ENCODE data around the gene ABITRAM. TPM values are rescaled to one million over a fixed set of nuclear protein-coding genes. Genes with fewer than 3 reads are reported as not detected.

Gene ABITRAM
- total and polyA plus RNA-seq, 2 donors (not counting 3 experiments of a cell fraction or from before 2014, with no cell fraction given): 8.8 to 10.6 TPM

DNA sequence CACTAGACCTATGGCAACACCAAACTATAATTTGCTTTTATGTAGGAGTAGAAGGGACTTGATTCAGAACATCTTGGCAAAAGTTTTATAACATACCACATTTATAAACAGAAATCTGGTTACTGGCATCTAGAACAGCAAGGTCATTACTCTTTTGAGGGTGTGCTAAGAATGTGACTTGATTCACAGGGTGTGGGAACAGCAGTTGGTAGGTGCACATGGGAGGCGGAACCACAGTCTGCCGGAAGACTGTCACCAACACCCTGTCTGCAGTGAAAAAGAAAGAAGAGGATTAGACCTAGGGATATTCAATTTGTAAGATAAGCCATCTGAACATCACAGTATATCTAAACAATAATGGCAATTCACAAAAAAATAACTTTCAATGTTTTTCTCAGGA lies 23.3 kb upstream of the ABITRAM start:
- Histone ChIP-seq H3K27me3 (ENCODE audit: control insufficient read depth in 2 of 2, insufficient read depth in 2 of 2, low read length in 2 of 2) (no peaks in the 10 kb centered on the region), H3K4me2 (ENCODE audit: insufficient read depth, low read length) (no peak overlapping the region), H3K4me1 (ENCODE audit: control insufficient read depth, extremely low read depth, insufficient read depth, low read length) (no peaks in the 10 kb centered on the region), H4K20me1 (replicated peaks; ENCODE audit: control insufficient read depth, extremely low read depth, insufficient read depth, low read length) (no peaks in the 10 kb centered on the region), H3K36me3 (ENCODE audit: control insufficient read depth in 2 of 2, extremely low read depth in 1 of 2, insufficient read depth in 2 of 2, low read length in 2 of 2) (peaks cover 17 to 20% of the 10 kb centered on the region in 2 experiments), H3K4me3 (replicated peaks in 1 of 3; ENCODE audit: insufficient read depth in 1 of 3, low read depth in 1 of 3, low read length in 3 of 3) (no peak overlapping the region), H2AFZ (ENCODE audit: low read depth, low read length) (no peak overlapping the region), H3K27ac (ENCODE audit: insufficient read depth, low read depth, low read length) (no peak overlapping the region), H3K9me3 (replicated peaks; ENCODE audit: control insufficient read depth, insufficient read depth, low read length) (no peaks in the 10 kb centered on the region), H3K9me1 (replicated peaks; ENCODE audit: control insufficient read depth, extremely low read depth, insufficient read depth, low read length) (no peaks in the 10 kb centered on the region), H3K79me2 (ENCODE audit: control insufficient read depth, insufficient read depth, low read length) (no peaks in the 10 kb centered on the region), H3K9ac (replicated peaks; ENCODE audit: extremely low read depth, insufficient read depth, low read length) (no peak overlapping the region)
- intact Hi-C loops (cut with micrococcal nuclease): no loop called here
- DNase-seq (ENCODE audit: low read depth, low spot score) (no peak), FAIRE-seq (no peak)
- ChIA-PET POLR2A (no interaction called here), CTCF (no interaction called here)
- no peak for TF ChIP-seq EZH2 (IDR thresholded peaks at IDR 0.05; ENCODE audit: borderline replicate concordance, low read depth, low read length, severe bottlenecking)
- TF ChIP-seq POLR2A (IDR thresholded peaks at IDR 0.05; ENCODE audit: low read depth, low read length): no peak
- TF ChIP-seq MYC (IDR thresholded peaks at IDR 0.05; ENCODE audit: low read depth, low read length): no peak
- no peak for TF ChIP-seq POLR2AphosphoS5 (IDR thresholded peaks at IDR 0.05; ENCODE audit: insufficient read depth, low read depth, low read length)
- TF ChIP-seq FOS (IDR thresholded peaks at IDR 0.05; ENCODE audit: borderline replicate concordance, insufficient read depth, low read length): no peak
- TF ChIP-seq GATA2 (IDR thresholded peaks at IDR 0.05; ENCODE audit: insufficient read depth, insufficient read length, low read depth, low read length): no peak
- TF ChIP-seq, protein P1, sequence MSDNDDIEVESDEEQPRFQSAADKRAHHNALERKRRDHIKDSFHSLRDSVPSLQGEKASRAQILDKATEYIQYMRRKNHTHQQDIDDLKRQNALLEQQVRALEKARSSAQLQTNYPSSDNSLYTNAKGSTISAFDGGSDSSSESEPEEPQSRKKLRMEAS (IDR thresholded peaks at IDR 0.05; ENCODE audit: insufficient read depth, insufficient read length): no peak
- TF ChIP-seq, protein P2, sequence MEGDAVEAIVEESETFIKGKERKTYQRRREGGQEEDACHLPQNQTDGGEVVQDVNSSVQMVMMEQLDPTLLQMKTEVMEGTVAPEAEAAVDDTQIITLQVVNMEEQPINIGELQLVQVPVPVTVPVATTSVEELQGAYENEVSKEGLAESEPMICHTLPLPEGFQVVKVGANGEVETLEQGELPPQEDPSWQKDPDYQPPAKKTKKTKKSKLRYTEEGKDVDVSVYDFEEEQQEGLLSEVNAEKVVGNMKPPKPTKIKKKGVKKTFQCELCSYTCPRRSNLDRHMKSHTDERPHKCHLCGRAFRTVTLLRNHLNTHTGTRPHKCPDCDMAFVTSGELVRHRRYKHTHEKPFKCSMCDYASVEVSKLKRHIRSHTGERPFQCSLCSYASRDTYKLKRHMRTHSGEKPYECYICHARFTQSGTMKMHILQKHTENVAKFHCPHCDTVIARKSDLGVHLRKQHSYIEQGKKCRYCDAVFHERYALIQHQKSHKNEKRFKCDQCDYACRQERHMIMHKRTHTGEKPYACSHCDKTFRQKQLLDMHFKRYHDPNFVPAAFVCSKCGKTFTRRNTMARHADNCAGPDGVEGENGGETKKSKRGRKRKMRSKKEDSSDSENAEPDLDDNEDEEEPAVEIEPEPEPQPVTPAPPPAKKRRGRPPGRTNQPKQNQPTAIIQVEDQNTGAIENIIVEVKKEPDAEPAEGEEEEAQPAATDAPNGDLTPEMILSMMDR (IDR thresholded peaks at IDR 0.05; ENCODE audit: extremely low read depth in 1 of 2, insufficient read depth in 1 of 2, low read depth in 1 of 2, low read length in 2 of 2): no peak
- no peak for TF ChIP-seq JUN (IDR thresholded peaks at IDR 0.05; ENCODE audit: borderline replicate concordance, insufficient read depth, insufficient read length, low read depth)
- BruUV-seq (replicated peaks): no TSS peak
- dilution Hi-C loops (cut with MboI; ENCODE audit: extremely low pct_ligation_motif_present, low sequenced_read_pairs): no loop called here
